ENCODE data around the gene TEX53.

DNA sequence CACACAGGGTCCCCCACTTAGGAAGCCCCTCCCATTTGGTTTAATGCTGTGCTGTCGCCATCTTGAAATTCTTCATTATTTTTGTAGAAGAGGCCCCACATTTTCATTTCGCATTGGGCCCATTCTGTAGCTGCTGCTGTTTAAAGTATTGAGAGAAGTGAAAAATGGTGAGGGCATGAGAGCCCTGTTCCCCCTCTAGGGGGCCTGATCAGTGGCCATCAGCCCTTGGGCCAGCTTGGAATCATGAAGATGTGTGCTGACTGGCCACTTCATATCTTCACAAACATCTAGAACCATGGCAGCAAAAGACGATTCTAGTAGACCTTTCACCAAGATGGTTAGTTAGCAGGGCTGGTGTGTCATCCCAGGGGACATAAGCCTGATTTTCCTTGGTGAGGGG, 43.2 kb downstream of the TEX53 start:
- no peak for TF ChIP-seq CTCF (IDR thresholded peaks at IDR 0.05)
- no peak for TF ChIP-seq POLR2A (IDR thresholded peaks at IDR 0.05)
